Measurements from ENCODE around the gene KCNK18. TPM values are rescaled to one million over a fixed set of nuclear protein-coding genes. Genes with fewer than 3 reads are reported as not detected.
"Not testable (repeated sequence)": the region's sequence is repeated elsewhere in the genome, so short reads cannot be mapped to it uniquely, and the experiment has no call there.

Gene KCNK18
- polyA plus RNA-seq, 3 donors = not detected

DNA sequence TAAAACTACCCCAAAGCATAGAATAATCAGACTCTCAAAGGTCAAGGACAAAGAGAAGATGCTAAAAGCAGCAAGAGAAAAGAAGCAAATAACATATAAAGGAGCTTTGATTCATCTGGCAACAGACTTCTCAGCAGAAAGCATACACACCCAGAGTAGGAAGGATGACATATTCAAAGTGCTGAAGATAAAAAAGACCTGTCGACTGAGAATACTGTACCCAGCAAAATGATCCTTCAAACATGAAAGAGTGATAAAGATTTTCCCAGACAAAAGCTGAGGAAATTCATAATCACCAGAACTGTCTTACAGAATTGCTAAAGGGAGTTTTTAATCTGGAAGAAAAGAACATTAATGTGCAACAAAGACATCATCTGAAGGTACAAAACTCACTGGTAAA lies 14.9 kb downstream of the KCNK18 start:
- no peak overlapping the region for H3K27ac ChIP-seq (ENCODE audit: low read depth, low read length)
- 81 to 93% (median 83%) methylated on average over 1 of the region's 1 CpG for WGBS, 3 donors

- 68 to 76% (median 72%) methylated on average over 1 of the region's 1 CpG for WGBS, 3 donors
Observed at GRCh38 chr10:117214401-117214800, 17.1 kb downstream of the KCNK18 start.

GRCh38 chr10:117215079-117215478 lies 17.8 kb downstream of the KCNK18 start:
- 60 to 75% (median 61%) methylated on average over 2 of the region's 2 CpGs for WGBS, 3 donors
- no peak overlapping the region for H3K27ac ChIP-seq (ENCODE audit: low read depth, low read length)

More at GRCh38 chr10:117214401-117214800, 17.1 kb downstream of the KCNK18 start:
- H3K27ac ChIP-seq (ENCODE audit: low read depth, low read length) = no peak overlapping the region

- no peak overlapping the region for H3K27ac ChIP-seq (ENCODE audit: low read depth, low read length)
- WGBS, 3 donors = 53 to 63% (median 55%) methylated on average over 15 of the region's 15 CpGs
Observed at GRCh38 chr10:117216028-117216427, 18.7 kb downstream of the KCNK18 start.

DNA sequence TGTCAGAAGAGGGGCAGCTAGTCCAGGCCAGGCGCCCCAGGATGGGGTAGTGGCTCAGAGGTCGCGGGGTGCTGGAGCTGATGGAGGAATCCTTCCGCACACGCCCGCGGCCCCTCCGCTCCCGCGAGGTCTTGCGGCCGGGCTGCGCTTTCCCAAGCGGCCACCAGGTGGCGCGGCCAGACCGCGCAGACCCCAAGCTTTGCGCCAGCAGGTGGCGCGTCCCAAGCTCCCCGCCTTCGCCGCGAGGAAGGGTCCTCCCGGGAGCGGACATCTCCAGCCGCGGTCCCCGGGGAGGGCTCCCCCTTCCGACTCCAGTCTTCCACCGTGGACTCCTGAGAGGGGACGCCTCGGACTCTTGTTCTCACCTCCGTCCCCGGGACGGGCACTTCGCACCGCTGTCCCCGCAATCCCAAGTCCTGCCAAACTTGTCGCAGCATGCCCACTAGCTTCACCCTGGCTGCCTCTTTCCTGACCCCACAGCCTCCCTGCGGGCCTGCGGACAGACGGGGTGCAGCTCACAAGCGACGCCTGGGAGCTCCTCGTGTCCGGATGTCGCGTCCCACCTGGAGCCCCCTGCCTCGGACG lies 19.4 kb downstream of the KCNK18 start:
- H3K27ac ChIP-seq (ENCODE audit: low read depth, low read length) = no peak overlapping the region
- whole genome bisulfite sequencing, 3 donors = 1 to 2% (median 1%) methylated on average over 44 to 52 of the region's 52 CpGs

DNA sequence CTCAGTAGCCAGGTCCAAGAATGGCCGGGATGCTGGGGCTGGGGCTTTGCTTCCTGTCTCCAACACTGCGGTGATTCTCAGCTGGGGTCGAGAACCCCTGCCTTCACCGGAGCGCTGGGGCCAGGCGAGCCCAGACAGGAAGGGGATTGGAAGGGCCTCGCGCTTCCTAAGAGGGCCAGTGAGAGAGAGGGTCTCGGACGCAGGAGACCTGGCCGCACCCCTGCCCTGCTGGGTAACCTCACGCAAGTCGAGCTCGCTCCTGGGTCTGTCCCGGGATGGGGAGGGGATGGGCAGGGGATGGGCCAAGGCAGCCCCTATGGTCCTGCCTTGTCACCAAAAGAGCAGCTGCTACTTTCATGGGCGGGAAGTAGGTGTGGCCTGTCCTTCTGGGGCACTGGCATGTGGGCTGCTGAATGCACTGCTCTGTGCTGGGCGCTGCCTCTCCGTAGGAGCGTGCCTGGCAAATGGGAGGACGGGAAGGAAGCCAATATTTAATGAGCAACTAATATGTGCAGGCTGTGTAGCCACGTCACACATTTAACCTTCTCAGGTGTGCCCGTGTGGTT lies 20.0 kb downstream of the KCNK18 start:
- 15 to 19% (median 15%) methylated on average over 22 of the region's 22 CpGs for WGBS, 3 donors
- H3K27ac ChIP-seq (ENCODE audit: low read depth, low read length) = no peak overlapping the region

DNA sequence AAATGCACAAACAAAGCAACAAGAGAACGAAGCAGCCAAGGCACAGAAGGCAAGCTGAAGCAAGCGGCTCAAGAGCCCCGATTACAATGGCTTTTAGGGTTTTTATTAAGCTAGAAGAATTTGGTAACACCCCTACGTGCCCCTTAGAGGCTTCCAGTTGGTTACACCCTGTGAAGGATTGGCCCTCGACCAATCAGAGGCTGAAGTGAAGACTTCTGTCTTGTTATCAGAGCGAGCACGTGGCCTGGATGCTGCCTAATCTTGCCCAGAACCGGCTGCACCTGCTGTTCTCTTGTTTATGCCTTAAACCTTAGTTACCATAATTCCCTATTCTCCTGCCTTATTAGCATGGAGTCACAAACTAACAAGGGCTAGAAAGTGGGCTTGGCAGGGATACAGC lies 21.4 kb downstream of the KCNK18 start:
- WGBS, 3 donors = 77 to 84% (median 77%) methylated on average over 8 of the region's 8 CpGs
- H3K27ac ChIP-seq (ENCODE audit: low read depth, low read length) = no peak overlapping the region

GRCh38 chr10:117221156-117221711 lies 23.9 kb downstream of the KCNK18 start:
- no peak overlapping the region for H3K27ac ChIP-seq (ENCODE audit: low read depth, low read length)
- WGBS, 3 donors = 47 to 62% (median 56%) methylated on average over 10 of the region's 10 CpGs

GRCh38 chr10:117222552-117222951 lies 25.3 kb downstream of the KCNK18 start:
- WGBS, 3 donors = 93 to 98% (median 93%) methylated on average over 5 of the region's 5 CpGs
- no peak overlapping the region for H3K27ac ChIP-seq (ENCODE audit: low read depth, low read length)

DNA sequence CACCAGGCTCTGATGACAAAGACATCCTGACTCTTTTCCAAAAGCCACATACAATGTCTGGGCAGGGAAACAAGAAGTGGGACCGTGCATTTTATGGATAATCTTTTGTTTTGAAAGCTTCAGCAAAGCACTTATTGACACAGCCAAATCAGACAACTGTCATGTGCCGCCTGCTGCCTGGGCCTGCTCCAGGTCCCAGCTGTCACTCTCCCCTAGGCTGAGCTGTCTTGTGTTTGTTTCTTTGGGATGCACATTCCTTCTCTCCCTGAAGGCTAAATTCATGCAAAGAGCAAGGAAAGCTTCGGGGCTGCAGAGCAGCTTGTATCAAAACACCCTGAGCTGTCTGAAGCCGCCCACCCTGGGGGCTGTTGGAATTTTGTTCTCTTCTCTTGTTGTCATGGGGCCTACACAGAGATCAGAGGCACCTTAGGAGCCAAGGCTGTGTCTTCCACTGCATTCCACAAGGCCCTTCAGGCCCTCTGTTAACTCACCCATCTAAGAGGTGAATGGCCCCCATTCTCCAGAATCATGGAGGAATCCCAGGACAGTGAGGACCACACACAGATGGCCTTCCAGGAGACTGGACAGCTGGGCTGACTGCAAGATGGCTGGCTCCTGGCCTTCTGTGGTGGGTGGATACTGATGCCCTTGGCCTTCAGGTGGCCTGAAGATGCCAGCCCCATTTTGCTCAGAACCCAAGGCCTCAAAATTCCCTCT lies 25.8 kb downstream of the KCNK18 start:
- no peak overlapping the region for H3K27ac ChIP-seq (ENCODE audit: low read depth, low read length)
- WGBS, 3 donors = 60 to 81% (median 81%) methylated on average over 4 of the region's 4 CpGs

DNA sequence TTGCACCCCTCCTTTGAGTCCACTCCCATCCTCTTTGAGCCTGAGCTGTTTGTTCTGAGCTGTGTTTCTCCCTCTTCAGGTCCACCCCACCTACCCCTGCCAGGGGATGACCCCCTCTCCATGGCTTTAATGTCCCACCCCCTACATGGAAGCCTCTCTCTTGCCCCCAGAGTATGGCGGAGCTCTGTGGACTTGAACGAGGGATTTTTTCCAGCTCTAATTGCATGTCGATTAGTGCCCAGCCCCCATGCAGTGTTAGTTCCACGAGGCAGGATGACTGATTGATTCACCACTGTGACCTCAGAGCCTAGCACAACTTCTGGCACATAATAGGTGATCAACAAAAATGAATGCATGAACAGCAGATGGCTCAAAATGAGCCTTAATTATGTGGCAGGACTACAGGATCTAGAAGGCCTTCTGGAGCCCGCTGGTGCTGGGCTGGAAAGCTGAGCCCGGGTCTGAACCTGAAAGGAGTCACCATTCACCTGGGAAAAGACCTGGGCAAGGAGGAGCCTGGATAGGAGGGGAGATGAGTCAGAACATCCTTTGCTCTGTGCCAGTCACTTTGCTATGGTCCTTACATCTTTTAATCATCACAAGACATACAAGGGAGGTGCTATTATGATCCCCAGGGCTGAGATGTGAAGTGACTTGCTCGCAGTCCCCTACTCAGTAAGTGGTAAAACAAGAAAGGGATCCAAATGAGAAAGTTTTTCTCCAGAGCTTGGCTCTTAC lies 26.6 kb downstream of the KCNK18 start:
- no peak overlapping the region for H3K27ac ChIP-seq (ENCODE audit: low read depth, low read length)
- WGBS, 3 donors = 84 to 86% (median 86%) methylated on average over 7 of the region's 7 CpGs

DNA sequence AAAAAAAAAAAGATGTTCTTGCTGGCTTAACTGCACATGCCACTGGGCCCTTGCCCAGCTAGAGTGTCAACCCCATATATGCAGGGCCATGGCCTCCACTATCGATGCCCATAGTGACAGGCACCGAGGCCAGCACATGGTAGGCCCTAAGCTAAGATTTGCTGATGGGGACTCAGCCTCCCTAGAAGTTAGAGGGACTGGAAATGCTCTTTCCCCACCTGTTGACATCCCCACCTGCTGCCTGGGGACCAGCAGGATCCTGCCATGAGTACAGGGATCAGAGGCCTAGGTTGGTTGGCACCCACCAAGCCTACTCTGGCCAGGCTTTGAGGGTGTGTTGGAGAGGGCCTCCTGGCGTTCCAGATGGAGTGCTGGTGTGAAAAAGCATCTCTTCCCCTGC lies 27.6 kb downstream of the KCNK18 start:
- H3K27ac ChIP-seq (ENCODE audit: low read depth, low read length) = no peak overlapping the region
- 77 to 86% (median 81%) methylated on average over 3 of the region's 3 CpGs for whole genome bisulfite sequencing, 3 donors

DNA sequence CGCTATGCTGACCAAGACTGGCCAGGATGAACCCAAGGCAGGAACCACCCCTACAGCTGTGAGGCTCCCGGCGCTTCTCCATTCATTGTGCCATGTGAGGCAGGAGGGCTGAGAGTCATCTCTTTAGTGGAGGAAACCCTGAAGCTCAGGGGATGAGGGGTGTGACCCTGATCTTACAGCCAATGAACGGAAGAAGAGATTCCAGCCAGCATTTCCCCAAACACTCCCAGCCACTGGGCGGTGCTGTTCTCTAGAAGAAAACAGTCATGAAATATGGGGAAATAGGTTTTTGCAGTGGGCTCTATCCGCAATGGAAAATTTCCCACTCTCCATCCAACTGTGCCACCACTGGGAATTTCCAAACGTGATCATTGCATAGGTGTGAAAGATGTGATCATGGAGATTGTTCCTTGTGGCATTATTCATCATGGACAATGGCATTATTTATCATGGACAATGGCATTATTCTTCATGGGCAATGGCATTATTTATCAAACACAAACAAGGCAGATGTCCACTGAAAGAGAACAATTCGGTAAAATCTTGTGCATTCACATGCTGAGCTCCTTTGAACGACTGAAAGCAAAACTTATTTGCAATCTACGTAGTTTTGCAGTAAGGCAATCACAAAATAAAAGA lies 29.6 kb downstream of the KCNK18 start:
- 27 to 32% (median 31%) methylated on average over 10 of the region's 10 CpGs for WGBS, 3 donors
- no peak overlapping the region for H3K27ac ChIP-seq (ENCODE audit: low read depth, low read length)

DNA sequence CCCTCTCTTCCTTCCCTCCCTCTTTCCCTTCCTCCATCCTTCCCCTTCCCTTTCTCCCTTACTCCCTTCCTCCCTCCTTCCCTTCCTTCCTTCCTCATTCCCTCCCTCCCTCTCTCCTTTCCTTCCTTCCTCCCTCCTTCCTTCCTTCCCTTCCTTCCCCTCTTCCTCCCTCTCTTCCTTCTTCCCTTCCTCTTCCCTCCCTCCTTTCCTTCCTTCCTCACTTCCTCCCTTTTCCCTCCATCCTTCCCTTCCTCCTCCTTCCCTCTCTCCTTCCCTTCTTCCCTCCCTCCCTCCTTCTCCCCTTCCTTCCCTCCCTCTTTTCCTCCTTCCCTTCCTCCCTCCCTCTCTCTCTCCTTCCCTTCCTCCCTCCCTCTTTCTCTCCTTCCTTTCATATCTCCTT lies 30.9 kb downstream of the KCNK18 start:
- no peak overlapping the region for H3K27ac ChIP-seq (ENCODE audit: low read depth, low read length)

- 92 to 95% (median 93%) methylated on average over 4 of the region's 4 CpGs for WGBS, 3 donors
- H3K27ac ChIP-seq (ENCODE audit: low read depth, low read length) = not testable (repeated sequence)
Observed at GRCh38 chr10:117230107-117230506, 32.8 kb downstream of the KCNK18 start.

GRCh38 chr10:117237401-117237991 lies 40.2 kb downstream of the KCNK18 start:
- H3K27ac ChIP-seq (ENCODE audit: low read depth, low read length) = no peak overlapping the region
- WGBS, 3 donors = 64 to 82% (median 70%) methylated on average over 5 of the region's 5 CpGs

DNA sequence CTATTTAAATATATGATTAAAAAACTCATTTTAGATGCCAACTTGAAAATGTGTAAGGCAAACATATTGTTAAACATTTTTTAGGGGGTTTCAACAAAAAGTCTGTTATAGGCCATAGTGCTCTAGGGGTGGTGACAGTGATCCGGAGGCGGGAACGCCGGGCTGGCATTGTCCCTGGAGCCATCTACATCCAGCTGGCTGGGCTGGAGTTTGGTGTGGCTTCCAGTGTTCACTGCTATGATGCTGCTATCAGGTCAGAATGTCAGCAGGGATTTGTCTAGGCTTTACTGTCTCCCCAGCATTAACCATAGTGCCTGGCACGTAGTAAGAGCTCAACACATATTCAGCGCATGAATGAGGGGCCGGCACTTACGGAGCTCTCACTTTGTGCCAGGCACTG lies 41.8 kb downstream of the KCNK18 start:
- 82 to 92% (median 89%) methylated on average over 8 of the region's 8 CpGs for WGBS, 3 donors
- H3K27ac ChIP-seq (ENCODE audit: low read depth, low read length) = no peak overlapping the region

Measured in adipose tissue (tissue), 3 donors.